ENCODE data around the gene POC1A.

DNA sequence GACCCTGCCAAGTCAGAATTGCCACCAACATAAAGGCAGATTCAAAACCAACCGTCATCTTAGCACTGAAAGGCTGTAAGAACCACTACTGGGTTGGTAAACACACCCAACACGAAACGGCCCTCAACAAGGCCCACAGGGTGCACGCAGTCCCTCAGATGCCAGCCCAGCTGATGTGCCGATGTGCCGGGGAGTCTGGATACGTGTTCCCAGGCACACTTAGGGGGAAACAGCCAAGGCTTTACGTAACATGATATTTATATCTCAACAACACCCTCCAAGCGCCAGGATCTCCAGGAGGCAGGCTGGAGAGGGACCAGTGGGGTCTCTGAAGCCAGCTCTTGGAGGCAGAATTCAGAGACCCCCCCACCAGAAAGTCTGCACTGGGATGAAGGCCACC lies 14.2 kb downstream of the POC1A start:
- TF ChIP-seq, protein P1, sequence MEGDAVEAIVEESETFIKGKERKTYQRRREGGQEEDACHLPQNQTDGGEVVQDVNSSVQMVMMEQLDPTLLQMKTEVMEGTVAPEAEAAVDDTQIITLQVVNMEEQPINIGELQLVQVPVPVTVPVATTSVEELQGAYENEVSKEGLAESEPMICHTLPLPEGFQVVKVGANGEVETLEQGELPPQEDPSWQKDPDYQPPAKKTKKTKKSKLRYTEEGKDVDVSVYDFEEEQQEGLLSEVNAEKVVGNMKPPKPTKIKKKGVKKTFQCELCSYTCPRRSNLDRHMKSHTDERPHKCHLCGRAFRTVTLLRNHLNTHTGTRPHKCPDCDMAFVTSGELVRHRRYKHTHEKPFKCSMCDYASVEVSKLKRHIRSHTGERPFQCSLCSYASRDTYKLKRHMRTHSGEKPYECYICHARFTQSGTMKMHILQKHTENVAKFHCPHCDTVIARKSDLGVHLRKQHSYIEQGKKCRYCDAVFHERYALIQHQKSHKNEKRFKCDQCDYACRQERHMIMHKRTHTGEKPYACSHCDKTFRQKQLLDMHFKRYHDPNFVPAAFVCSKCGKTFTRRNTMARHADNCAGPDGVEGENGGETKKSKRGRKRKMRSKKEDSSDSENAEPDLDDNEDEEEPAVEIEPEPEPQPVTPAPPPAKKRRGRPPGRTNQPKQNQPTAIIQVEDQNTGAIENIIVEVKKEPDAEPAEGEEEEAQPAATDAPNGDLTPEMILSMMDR (IDR thresholded peaks at IDR 0.05; ENCODE audit: insufficient read depth, low read depth, low read length): no peak
- TF ChIP-seq EZH2 (IDR thresholded peaks at IDR 0.05; ENCODE audit: insufficient read depth, low read length): no peak
